Loucy (cell line): ENCODE measurements around the gene HOXB7.

Experiments
- H2AFZ ChIP-seq: fragments of 200-600 bp; sonication (generic); 2 replicates; pipeline ENCODE4 v1.6.0; 2016; ENCODE audit warnings: antibody characterized with exemption, mild to moderate bottlenecking, low read length, moderate library complexity
- H3F3A ChIP-seq: fragments of 200-600 bp; 2 replicates; pipeline ENCODE4 v1.6.0; 2016; ENCODE audit warnings: antibody characterized with exemption, low read depth, mild to moderate bottlenecking
- H3K27me3 ChIP-seq: fragments of 200-600 bp; sonication (generic); 2 replicates; pipeline ENCODE4 v1.6.1; 2014; ENCODE audit warnings: low read length, mild to moderate bottlenecking; ENCODE audit not compliant: insufficient read depth, poor library complexity, severe bottlenecking
- H3K36me3 ChIP-seq: fragments of 200-600 bp; sonication (generic); 2 replicates; pipeline ENCODE4 v1.6.1; 2016; ENCODE audit warnings: low read length; ENCODE audit not compliant: insufficient read depth
- H3K4me1 ChIP-seq: fragments of 200-600 bp; sonication (generic); 2 replicates; pipeline ENCODE4 v1.5.1; 2014; ENCODE audit warnings: low read length, mild to moderate bottlenecking; ENCODE audit not compliant: insufficient read depth, poor library complexity, severe bottlenecking
- H3K4me2 ChIP-seq: fragments of 200-600 bp; sonication (generic); 2 replicates; pipeline ENCODE4 v1.6.0; 2014; ENCODE audit warnings: antibody characterized with exemption, low read length, low read depth, mild to moderate bottlenecking; ENCODE audit not compliant: poor library complexity, severe bottlenecking
- H3K4me3 ChIP-seq: fragments of 200-600 bp; sonication (generic); 2 replicates; pipeline ENCODE4 v1.5.1; 2014; ENCODE audit warnings: low read length, mild to moderate bottlenecking, mixed read lengths; ENCODE audit not compliant: poor library complexity, severe bottlenecking
- H3K79me2 ChIP-seq: fragments of 200-600 bp; sonication (generic); 2 replicates; pipeline ENCODE4 v1.6.1; 2014; ENCODE audit warnings: low read length; ENCODE audit not compliant: insufficient read depth
- H3K9ac ChIP-seq: fragments of 200-600 bp; sonication (generic); 2 replicates; pipeline ENCODE4 v1.6.0; 2014; ENCODE audit warnings: mild to moderate bottlenecking, low read depth, low read length, moderate library complexity; ENCODE audit not compliant: poor library complexity, severe bottlenecking
- H3K9me2 ChIP-seq: fragments of 200-600 bp; sonication (generic); replicated peaks from 2 replicates; pipeline ENCODE4 v1.6.1; 2016; ENCODE audit warnings: low read depth, low read length, mixed read lengths
- H3K9me3 ChIP-seq: fragments of 200-600 bp; sonication (generic); 2 replicates; pipeline ENCODE4 v1.6.1; 2014; ENCODE audit warnings: mild to moderate bottlenecking, antibody characterized with exemption, low read length, low read depth; ENCODE audit not compliant: insufficient read depth
- H4K20me1 ChIP-seq: fragments of 200-600 bp; sonication (generic); 2 replicates; pipeline ENCODE4 v1.6.0; 2014; ENCODE audit warnings: antibody characterized with exemption, low read length, mild to moderate bottlenecking; ENCODE audit not compliant: insufficient read depth, poor library complexity, severe bottlenecking
- CTCF ChIP-seq: fragments of 200-600 bp; sonication (generic); conservative IDR thresholded peaks from 2 replicates; pipeline ENCODE4 v1.5.1; 2014; ENCODE audit warnings: mild to moderate bottlenecking, antibody characterized with exemption, low read length
- EZH2phosphoT487 ChIP-seq: fragments of 200-600 bp; IDR thresholded peaks from 2 replicates; pipeline ENCODE4 v1.6.1; 2018; ENCODE audit warnings: antibody characterized with exemption, mild to moderate bottlenecking, moderate library complexity, borderline replicate concordance

Gene HOXB7

GRCh38 chr17:48600244-48601098, 10.3 kb downstream of the HOXB7 start:
- no peaks in the 10 kb centered on the region for H3F3A ChIP-seq
- no peaks in the 10 kb centered on the region for H3K9me2 ChIP-seq
- H3K79me2 ChIP-seq = peaks cover 100% of the 10 kb centered on the region
- H3K36me3 ChIP-seq = peaks cover 73% of the 10 kb centered on the region
- H3K9me3 ChIP-seq = no peaks in the 10 kb centered on the region
- peaks cover 88% of the 10 kb centered on the region for H4K20me1 ChIP-seq
- peaks cover 25% of the 10 kb centered on the region for H3K4me1 ChIP-seq
- H3K9ac ChIP-seq = peak overlapping the region; percentile 100
- H3K4me3 ChIP-seq = peak overlapping the region; percentile 89
- peaks cover 75% of the 10 kb centered on the region for H3K27me3 ChIP-seq
- peak overlapping the region; percentile 98 for H3K4me2 ChIP-seq
- TF ChIP-seq CTCF = no peak
- TF ChIP-seq EZH2phosphoT487 = no peak
- no peak overlapping the region for H2AFZ ChIP-seq

GRCh38 chr17:48599354-48599753, 11.5 kb downstream of the HOXB7 start:
- H3K4me1 ChIP-seq = peaks cover 25% of the 10 kb centered on the region
- H3K79me2 ChIP-seq = peaks cover 100% of the 10 kb centered on the region
- H2AFZ ChIP-seq = no peak overlapping the region
- H4K20me1 ChIP-seq = peaks cover 91% of the 10 kb centered on the region
- no peaks in the 10 kb centered on the region for H3K9me3 ChIP-seq
- peak overlapping the region; percentile 89 for H3K4me3 ChIP-seq
- 0 out of 2 replicates have a peak, but pooled peaks cover 1% of the 10 kb centered on the region for H3F3A ChIP-seq
- TF ChIP-seq EZH2phosphoT487 (no peak), CTCF (no peak)
- H3K9ac ChIP-seq = peak overlapping the region; percentile 100
- H3K9me2 ChIP-seq = no peaks in the 10 kb centered on the region
- H3K36me3 ChIP-seq = peaks cover 84% of the 10 kb centered on the region
- peak overlapping the region; percentile 98 for H3K4me2 ChIP-seq
- H3K27me3 ChIP-seq = peaks cover 75% of the 10 kb centered on the region

DNA sequence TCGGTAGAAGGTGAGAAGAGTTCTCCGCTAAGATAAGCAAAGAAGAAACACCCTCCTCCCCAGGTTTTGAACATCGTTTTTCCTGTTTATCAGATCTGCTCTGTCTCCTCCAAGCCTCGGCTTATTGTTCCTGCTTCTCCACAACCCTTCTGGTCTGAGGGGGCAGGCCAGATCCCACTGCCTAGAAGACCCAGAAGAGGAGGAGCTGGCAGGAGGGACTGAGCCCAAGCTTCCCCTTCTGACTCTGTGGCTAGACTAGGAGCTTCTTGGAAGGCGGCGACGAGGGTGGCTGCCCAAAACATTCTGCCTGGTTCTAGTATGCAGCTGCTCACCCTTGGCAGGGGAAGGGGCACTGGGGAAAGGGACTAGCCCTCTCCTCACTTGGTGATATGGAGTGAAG, 12.1 kb downstream of the HOXB7 start:
- Histone ChIP-seq H4K20me1 (peaks cover 85% of the 10 kb centered on the region), H3K9me2 (no peaks in the 10 kb centered on the region), H2AFZ (no peak overlapping the region), H3K27me3 (peaks cover 70% of the 10 kb centered on the region), H3K36me3 (peaks cover 88% of the 10 kb centered on the region), H3K9ac (peak overlapping the region; percentile 100), H3K79me2 (peaks cover 99% of the 10 kb centered on the region), H3K4me1 (peaks cover 25% of the 10 kb centered on the region), H3K4me2 (peak overlapping the region; percentile 98), H3K4me3 (peak overlapping the region; percentile 89), H3F3A (0 out of 2 replicates have a peak, but pooled peaks cover 4% of the 10 kb centered on the region), H3K9me3 (no peaks in the 10 kb centered on the region)
- TF ChIP-seq CTCF = no peak
- TF ChIP-seq EZH2phosphoT487 = no peak
